Prostate gland (tissue), 2 donors: Measurements from ENCODE around the gene ARFGAP3. TPM values are rescaled to one million over a fixed set of nuclear protein-coding genes. Genes with fewer than 3 reads are reported as not detected.

Experiments used
- DNase-seq: peaks from one replicate; pipeline ENCODE4 v3.0.0-alpha.2; 2019; ENCODE audit warnings: low spot score
- H3K27ac ChIP-seq, 2 donors: fragments of 200-600 bp; sonication (generic); 2 replicates each; pipeline ENCODE4 v1.5.1; 2017 to 2019
- H3K27me3 ChIP-seq: fragments of 200-600 bp; sonication (generic); replicated peaks from 2 replicates; pipeline ENCODE4 v1.5.1; 2019; ENCODE audit not compliant: insufficient read depth
- H3K36me3 ChIP-seq, 2 donors: fragments of 200-600 bp; sonication (generic); 1 replicate in 1 of 2; 2 replicates in 1 of 2; pipeline versions ENCODE4 v1.5.1 to v1.8.1; 2017 to 2019
- H3K4me1 ChIP-seq: fragments of 200-600 bp; sonication (generic); replicated peaks from 2 replicates; pipeline ENCODE4 v1.5.1; 2019
- H3K4me3 ChIP-seq, 2 donors: fragments of 200-600 bp; sonication (generic); 2 replicates each; pipeline ENCODE4 v1.5.1; 2017 to 2019
- H3K9me3 ChIP-seq: fragments of 200-600 bp; sonication (generic); 2 replicates; pipeline ENCODE4 v1.5.1; 2017
- POLR2A ChIP-seq: fragments of 450-650 bp; IDR thresholded peaks from one replicate; pipeline ENCODE4 v1.6.1; 2016; ENCODE audit warnings: antibody characterized with exemption, mild to moderate bottlenecking
- POLR2AphosphoS5 ChIP-seq: sonication (generic); formaldehyde crosslinking; IDR thresholded peaks from one replicate; pipeline ENCODE4 v1.6.1; 2017; ENCODE audit warnings: antibody characterized with exemption
- WGBS: methylation state at CpG from one replicate; pipeline ENCODE4 v1.1.5; 2018; 5-methylcytosine and 5-hydroxymethylcytosine counted together
- intact Hi-C: fragments of 100-400 bp; cut with DNase I; formaldehyde crosslinking; loops from one replicate; pipeline ENCODE4 v1.14.2; 2022
- total RNA-seq, 2 donors: library from RNA; depleted of rRNA; stranded (reverse); fragments of >200 nt; gene quantifications; one replicate each; pipeline ENCODE4 v1.1.0, GENCODE V29; 2016
- TF ChIP-seq, protein P1 (sequence below), 4 experiments: fragments of 200-600 bp in 2 of 4; fragments of 450-650 bp in 2 of 4; sonication (generic) in 2 of 4; IDR thresholded peaks; 1 replicate in 3 of 4; 2 replicates in 1 of 4; pipeline ENCODE4 v1.5.1; 2016 to 2019; ENCODE audit warnings: antibody characterized with exemption in 4 of 4, mild to moderate bottlenecking in 2 of 4, moderate library complexity in 2 of 4

ARFGAP3 gene
- total RNA-seq, 2 donors from 2014 or later, result 92.9 to 127 TPM

DNA sequence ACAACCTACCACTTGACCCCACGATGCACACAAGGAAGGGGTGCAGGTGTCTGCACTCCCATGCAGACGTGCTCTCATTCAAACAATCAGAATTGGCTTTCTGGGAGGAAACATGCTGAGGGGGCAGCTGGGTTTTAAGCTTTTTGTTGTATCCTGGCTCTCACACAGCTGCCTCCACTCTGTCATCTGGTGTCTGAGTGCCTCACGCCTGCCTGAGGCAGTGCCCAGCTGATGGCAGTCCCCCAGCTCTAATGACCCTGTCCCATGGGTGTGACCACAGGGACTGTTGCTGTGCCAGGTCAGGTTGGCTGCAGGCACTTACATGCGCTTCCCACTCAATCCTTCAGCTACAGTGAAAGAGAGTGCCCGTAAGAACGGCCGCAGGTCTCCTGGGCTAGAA, 53.7 kb downstream of the ARFGAP3 start:
- no peaks in the 10 kb centered on the region for H3K9me3 ChIP-seq
- 65% methylated on average over 7 of the region's 7 CpGs for WGBS
- no peak for DNase-seq
- peaks cover 0 to 8% of the 10 kb centered on the region in 2 donors for H3K36me3 ChIP-seq
- peaks cover 33% of the 10 kb centered on the region for H3K4me1 ChIP-seq
- intact Hi-C loops, result no loop called here
- no peaks in the 10 kb centered on the region for H3K27me3 ChIP-seq
- H3K27ac ChIP-seq, result peak overlapping the region; percentile 94 to 95
- TF ChIP-seq POLR2A, result no peak
- TF ChIP-seq POLR2AphosphoS5, result no peak
- TF ChIP-seq, protein P1, sequence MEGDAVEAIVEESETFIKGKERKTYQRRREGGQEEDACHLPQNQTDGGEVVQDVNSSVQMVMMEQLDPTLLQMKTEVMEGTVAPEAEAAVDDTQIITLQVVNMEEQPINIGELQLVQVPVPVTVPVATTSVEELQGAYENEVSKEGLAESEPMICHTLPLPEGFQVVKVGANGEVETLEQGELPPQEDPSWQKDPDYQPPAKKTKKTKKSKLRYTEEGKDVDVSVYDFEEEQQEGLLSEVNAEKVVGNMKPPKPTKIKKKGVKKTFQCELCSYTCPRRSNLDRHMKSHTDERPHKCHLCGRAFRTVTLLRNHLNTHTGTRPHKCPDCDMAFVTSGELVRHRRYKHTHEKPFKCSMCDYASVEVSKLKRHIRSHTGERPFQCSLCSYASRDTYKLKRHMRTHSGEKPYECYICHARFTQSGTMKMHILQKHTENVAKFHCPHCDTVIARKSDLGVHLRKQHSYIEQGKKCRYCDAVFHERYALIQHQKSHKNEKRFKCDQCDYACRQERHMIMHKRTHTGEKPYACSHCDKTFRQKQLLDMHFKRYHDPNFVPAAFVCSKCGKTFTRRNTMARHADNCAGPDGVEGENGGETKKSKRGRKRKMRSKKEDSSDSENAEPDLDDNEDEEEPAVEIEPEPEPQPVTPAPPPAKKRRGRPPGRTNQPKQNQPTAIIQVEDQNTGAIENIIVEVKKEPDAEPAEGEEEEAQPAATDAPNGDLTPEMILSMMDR (IDR thresholded peaks at IDR 0.05), result no peak
- H3K4me3 ChIP-seq, result no peak overlapping the region

DNA sequence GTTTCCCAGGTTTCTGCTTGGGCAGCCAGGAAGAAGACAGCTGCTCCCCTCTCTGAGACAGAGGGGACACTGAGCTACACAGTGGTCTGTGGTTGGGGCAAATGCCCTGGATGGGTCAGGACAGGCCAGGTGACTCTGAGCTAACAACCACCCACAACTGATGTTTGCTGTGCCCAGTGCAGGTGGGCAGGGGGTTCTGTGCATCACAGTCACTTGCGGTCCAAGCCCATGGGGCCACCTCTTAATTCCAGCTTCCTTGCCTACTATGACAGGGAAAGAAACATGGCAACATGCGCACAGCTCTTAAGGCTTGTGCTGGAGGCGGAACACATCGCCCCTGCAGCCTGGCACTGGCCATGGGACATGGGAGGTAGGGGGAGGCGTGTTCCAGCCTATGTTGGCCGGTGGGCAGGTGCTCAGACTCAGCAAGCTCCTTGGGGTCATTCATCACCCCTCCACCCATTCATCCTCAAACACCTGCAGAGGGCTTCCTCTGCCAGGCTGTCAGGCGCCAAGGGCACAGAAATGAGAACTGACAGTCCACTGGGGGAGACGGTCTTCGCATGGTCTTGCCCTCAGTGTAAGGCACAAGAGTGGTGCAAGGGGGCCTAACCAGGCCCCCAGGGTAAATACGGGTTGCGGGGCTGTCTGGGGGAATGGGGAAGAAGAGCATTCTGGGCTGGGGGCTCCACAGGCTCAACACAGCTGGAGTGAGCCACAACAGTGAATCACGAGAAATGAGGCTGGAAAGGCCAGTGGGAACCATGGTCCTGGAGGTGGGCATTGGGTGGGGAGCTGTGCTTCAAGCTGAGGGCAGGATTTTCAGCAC, 55.6 kb downstream of the ARFGAP3 start:
- Histone ChIP-seq H3K36me3 (peaks cover 4 to 17% of the 10 kb centered on the region in 2 donors), H3K27me3 (no peaks in the 10 kb centered on the region), H3K4me3 (no peak overlapping the region), H3K4me1 (peaks cover 23% of the 10 kb centered on the region), H3K27ac (peak overlapping the region; percentile 42 to 63), H3K9me3 (no peaks in the 10 kb centered on the region)
- intact Hi-C loops, result no loop called here
- 91% methylated on average over 11 of the region's 12 CpGs for WGBS
- no peak for DNase-seq
- no peak for TF ChIP-seq POLR2AphosphoS5
- TF ChIP-seq POLR2A, result no peak
- TF ChIP-seq, protein P1 (IDR thresholded peaks at IDR 0.05), result no peak

DNA sequence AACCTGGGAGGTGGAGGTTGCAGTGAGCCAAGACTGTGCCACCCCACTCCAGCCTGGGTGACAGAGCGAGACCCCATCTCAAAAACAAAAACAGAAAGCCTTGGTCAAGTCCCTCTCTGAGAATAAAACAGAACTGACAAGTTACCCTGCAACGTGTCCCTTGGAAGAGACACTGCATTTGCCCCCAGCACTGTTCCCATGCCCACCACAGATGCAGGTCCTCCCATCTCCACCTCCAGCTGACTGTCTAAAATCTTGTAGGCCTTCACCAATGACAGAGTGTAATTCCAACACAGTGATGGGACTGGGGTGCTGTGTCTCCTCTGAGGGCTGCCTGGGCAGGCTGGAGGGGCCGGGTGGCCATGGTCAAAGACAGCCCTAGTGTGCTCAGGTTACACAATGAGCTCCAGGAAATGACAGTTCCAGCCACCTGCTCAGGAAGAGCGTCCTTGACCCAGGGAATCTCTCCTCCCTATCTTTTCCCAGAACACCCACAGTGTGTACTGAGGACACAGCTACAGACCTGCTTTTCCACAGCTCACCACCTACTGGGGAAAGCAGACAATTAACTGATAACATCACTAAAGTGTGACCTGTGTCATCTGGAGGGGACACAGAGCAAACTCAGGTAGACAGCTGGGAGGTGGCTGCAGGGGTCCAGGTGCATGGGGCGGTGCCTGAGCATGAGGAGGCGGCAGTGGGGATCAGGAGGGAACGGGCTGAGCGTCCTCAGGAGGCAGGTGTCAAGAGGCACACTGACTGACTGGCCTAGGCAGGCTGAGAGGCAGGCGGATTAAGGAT, 56.4 kb downstream of the ARFGAP3 start:
- intact Hi-C loops, result no loop called here
- DNase-seq, result no peak
- Histone ChIP-seq H3K27ac (peak overlapping the region; percentile 42 to 63), H3K9me3 (no peaks in the 10 kb centered on the region), H3K36me3 (peaks cover 4 to 17% of the 10 kb centered on the region in 2 donors), H3K4me3 (no peak overlapping the region), H3K4me1 (peaks cover 15% of the 10 kb centered on the region), H3K27me3 (no peaks in the 10 kb centered on the region)
- WGBS, result 93% methylated on average over 8 of the region's 9 CpGs
- no peak for TF ChIP-seq POLR2A
- TF ChIP-seq POLR2AphosphoS5, result no peak
- TF ChIP-seq, protein P1 (IDR thresholded peaks at IDR 0.05), result no peak

DNA sequence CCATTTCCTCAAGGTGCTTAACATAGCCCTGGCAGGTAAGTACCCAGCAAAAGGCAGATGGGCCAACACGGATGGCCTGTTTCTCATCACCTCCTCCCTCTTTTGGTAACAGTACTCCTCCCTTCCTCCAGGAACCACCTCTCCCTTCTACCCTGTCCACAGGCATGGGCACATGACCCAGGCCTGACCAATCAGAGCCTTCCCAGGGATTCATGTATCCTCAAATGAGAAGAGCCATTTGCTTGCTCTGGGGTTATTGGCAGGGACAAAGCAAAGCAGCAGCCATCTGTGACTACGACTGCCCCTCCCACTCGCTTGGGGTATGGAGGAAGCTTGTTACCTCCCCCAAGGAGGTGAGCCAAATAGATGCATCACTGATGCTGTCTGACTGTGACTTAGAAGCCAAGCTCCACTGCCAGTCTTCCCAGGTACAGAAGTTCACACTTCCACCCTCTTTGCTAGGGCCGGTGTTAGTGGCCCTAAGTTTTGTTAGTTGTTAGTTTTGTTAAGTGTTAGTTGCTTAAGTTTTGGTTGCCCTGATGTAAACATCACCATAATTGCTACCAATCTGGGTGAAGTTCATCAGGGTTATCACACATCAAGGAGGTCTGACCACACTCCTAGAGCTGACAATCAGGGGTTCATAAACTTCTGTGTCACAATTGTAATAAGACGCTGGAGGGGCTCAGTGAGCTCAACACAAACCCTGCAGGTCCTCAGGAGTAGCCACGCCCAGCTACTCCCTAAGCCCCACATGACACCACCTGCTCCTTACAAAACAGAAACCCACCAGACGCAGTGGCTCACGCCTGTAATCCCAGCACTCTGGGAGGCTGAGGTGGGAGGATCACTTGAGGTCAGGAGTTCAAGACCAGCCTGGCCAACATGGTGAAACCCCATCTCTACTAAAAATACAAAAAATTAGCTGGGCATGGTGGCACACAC, 57.3 kb downstream of the ARFGAP3 start:
- intact Hi-C loops, result no loop called here
- H3K36me3 ChIP-seq, result peaks cover 4 to 17% of the 10 kb centered on the region in 2 donors

More for the DNA sequence above, 57.3 kb downstream of the ARFGAP3 start:
- TF ChIP-seq POLR2AphosphoS5 (no peak), POLR2A (no peak)
- TF ChIP-seq, protein P1 (IDR thresholded peaks at IDR 0.05), result no peak
- no peaks in the 10 kb centered on the region for H3K27me3 ChIP-seq
- peaks cover 10% of the 10 kb centered on the region for H3K4me1 ChIP-seq
- no peak overlapping the region for H3K4me3 ChIP-seq
- H3K9me3 ChIP-seq, result no peaks in the 10 kb centered on the region
- WGBS, result 96% methylated on average over 8 of the region's 8 CpGs
- DNase-seq, result no peak
- H3K27ac ChIP-seq, result peak overlapping the region; percentile 42 to 63
